NT2/D1 (cell line): ENCODE results near the gene PPP2R3B.
"Not testable (repeated sequence)": the region's sequence is repeated elsewhere in the genome, so short reads cannot be mapped to it uniquely, and the experiment has no call there.

Source experiments
- DNase-seq: peaks from one replicate; pipeline ENCODE4 v3.0.0-alpha.2; 2011; ENCODE audit warnings: low read depth, low spot score
- H3K27me3 ChIP-seq: 2 replicates; pipeline ENCODE4 v1.6.0; 2011; ENCODE audit warnings: mild to moderate bottlenecking; ENCODE audit not compliant: insufficient read length, insufficient read depth
- H3K36me3 ChIP-seq: 2 replicates; pipeline ENCODE4 v1.6.1; 2011; ENCODE audit warnings: mild to moderate bottlenecking, low read length, mixed read lengths; ENCODE audit not compliant: insufficient read depth, insufficient read length
- H3K4me1 ChIP-seq: 2 replicates; pipeline ENCODE4 v1.5.1; 2011; ENCODE audit not compliant: insufficient read depth, insufficient read length
- H3K4me3 ChIP-seq: 2 replicates; pipeline ENCODE4 v1.5.1; 2011; ENCODE audit warnings: low read depth; ENCODE audit not compliant: insufficient read length
- H3K9ac ChIP-seq: 2 replicates; pipeline ENCODE4 v1.6.0; 2011; ENCODE audit warnings: low read depth; ENCODE audit not compliant: insufficient read length
- H3K9me3 ChIP-seq: 2 replicates; pipeline ENCODE4 v1.5.1; 2011; ENCODE audit warnings: mild to moderate bottlenecking, low read length; ENCODE audit not compliant: insufficient read depth
- SUZ12 ChIP-seq: IDR thresholded peaks from 2 replicates; pipeline ENCODE4 v1.6.1; 2011; ENCODE audit not compliant: insufficient read length, insufficient read depth; ENCODE audit errors: extremely low read depth
- YY1 ChIP-seq: IDR thresholded peaks from 2 replicates; pipeline ENCODE4 v1.6.1; 2011; ENCODE audit not compliant: insufficient read length, insufficient read depth
- ZNF274 ChIP-seq: IDR thresholded peaks from 2 replicates; pipeline ENCODE4 v1.6.1; 2011; ENCODE audit warnings: mild to moderate bottlenecking, low read depth, low read length

Gene PPP2R3B

DNA sequence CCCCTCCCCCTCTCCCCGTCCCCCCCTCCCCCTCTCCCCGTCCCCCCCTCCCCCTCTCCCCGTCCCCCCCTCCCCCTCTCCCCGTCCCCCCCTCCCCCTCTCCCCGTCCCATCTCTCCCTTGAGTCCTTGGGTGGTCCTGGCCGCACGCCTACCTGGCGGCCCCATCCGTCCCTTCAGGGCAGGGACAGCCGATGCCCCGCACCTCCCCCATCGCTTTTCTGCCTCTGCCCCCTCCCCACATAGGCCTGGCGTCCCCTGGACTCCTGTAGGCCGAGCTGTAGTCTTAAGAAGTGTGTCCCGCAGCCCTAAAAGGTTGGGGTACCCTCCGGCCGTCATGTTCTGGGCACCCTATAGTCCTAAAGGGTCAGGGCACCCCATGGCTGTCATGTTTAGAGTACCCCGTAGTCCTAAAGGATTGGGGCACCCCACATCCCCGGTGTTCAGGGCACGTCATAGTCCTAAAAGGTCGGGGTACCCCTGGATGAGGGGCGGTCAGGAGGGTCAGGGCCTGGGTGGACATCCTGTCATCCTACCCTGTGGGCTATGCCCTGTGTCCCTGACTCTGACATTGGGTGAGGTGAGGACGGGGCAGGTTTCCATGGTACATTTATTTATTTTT, 57.3 kb downstream of the PPP2R3B start:
- Histone ChIP-seq H3K36me3 (peaks cover 20% of the 10 kb centered on the region), H3K9me3 (no peaks in the 10 kb centered on the region; the same call in 1 of the 2 replicates), H3K9ac (no peak overlapping the region), H3K4me3 (no peak overlapping the region), H3K4me1 (peaks cover 7% of the 10 kb centered on the region), H3K27me3 (no peaks in the 10 kb centered on the region)
- DNase-seq, result no peak
- TF ChIP-seq SUZ12 (no peak), YY1 (no peak), ZNF274 (no peak)

DNA sequence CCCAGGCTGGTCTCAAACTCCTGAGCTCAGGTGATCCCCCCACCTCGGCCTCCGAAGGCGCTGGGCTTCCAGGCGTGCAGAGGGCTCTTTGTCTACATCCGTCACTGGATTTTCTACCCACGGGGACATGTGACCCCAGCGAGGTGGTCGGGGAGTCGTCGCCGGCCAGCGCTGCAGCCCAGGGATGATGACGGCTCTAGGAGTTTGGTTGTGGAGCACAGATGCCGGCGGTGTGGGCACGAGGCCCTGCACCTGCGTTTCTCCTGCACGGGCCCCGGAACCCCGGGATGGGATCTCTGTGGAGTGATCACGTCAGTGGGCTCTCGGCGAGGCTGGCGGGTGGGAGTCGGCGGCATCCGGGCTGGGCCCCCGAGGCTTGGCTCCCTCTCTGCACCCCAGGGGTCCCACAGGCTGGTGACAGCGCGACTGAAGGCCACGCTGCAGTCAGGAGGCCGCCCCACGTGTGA, 59.0 kb downstream of the PPP2R3B start:
- H3K4me1 ChIP-seq, result peaks cover 12% of the 10 kb centered on the region
- TF ChIP-seq YY1 (no peak), SUZ12 (no peak), ZNF274 (no peak)
- H3K9ac ChIP-seq, result no peak overlapping the region
- no peaks in the 10 kb centered on the region for H3K27me3 ChIP-seq
- H3K4me3 ChIP-seq, result no peak overlapping the region
- no peaks in the 10 kb centered on the region; the same call in 1 of the 2 replicates for H3K9me3 ChIP-seq
- no peak for DNase-seq
- H3K36me3 ChIP-seq, result peaks cover 5% of the 10 kb centered on the region

DNA sequence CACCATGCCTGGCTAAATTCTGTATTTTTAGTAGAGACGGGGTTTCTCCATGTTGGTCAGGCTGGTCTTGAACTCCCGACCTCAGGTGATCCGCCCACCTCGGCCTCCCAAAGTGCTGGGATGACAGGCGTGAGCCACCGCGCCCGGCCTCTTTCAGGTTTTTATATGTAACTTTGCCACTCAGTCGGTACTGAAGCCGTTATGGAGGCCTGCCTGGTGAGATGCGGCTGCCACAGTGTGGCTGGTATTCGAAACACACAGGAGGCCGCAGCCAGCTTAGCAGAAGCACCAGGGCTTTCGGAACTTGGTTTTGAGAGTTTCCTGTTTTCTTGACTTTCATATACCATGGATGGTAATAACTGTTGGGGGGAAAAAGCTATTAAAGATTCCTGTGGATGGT, 62.0 kb downstream of the PPP2R3B start:
- not testable (repeated sequence) for H3K4me1 ChIP-seq, H3K4me3 ChIP-seq, H3K36me3 ChIP-seq, H3K9me3 ChIP-seq, H3K9ac ChIP-seq, DNase-seq, H3K27me3 ChIP-seq

DNA sequence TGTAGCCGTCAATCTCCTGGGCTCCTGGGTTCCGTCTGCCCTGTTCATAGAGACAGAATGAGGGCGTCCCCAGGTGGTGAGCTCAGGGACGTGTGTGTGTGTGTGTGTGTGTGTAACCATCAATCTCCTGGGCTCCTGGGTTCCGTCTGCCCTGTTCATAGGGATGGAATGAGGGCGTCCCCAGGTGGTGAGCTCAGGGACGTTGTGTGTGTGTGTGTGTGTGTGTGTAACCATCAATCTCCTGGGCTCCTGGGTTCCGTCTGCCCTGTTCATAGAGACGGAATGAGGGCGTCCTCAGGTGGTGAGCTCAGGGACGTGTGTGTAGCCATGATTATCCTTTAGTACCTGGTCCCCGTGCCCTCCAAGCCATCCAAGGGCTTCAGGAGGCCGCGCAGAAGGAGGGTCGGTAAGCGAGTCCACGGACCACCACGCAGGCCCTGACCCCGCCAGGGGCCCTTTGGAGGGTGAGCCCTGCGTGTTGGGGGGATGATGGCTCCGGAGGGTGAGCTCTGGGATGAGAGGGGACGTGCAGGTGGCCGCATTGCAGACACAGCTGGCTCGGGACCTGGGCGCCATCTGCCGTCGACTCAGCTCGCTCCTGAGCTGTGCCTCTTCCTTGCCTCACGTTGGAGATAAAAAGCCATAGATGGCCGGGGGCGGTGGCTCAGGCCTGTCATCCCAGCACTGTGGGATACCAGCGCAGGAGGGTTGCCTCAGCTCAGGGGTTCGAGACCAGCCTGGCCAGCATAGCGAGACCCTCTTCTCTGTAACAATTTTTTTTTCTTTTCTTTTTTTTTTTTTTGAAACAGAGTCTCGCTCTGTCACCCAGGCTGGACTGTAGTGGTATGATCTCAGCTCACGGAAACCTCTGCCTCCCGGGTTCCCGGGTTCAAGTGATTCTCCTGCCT, 62.7 kb downstream of the PPP2R3B start:
- TF ChIP-seq YY1, result no peak
- TF ChIP-seq SUZ12, result no peak
- no peak for TF ChIP-seq ZNF274
- Histone ChIP-seq H3K4me1 (peaks cover 7% of the 10 kb centered on the region), H3K9me3 (no peaks in the 10 kb centered on the region), H3K9ac (no peak overlapping the region), H3K27me3 (no peaks in the 10 kb centered on the region), H3K4me3 (no peak overlapping the region), H3K36me3 (no peaks in the 10 kb centered on the region)
- DNase-seq, result peak; percentile 47

DNA sequence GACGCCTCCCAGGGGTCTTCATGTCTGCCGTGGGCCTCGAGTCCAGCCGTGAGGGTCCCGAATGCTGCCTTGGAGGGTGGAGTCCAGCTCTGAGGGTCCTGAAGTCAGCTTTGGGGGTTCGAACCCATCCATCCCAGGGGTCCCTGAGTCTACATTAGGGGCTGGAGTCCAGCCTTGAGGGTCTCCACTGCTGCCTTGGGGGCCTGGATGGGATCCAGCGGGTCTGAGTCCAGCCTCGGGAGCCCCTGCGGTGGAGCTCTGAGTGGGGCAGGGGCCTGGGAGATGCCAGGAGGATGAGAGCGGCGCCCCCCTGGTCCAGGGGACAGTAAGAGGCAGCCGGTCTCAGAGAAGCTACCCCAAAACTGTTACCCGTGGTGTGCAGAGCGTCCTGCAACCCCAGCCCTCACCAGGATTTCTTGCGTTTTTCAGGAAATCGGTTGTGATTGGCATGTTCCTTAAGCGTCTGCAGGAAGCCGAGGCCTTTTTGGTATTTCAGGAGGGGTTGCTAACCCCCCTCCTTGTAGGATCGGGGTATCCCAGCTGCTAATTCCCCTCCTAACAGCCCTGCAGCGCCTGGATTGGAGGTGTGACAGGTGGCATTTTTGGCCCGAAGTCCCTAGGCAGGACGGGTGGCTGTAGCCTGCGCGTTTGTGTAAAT, 66.5 kb downstream of the PPP2R3B start:
- H3K36me3 ChIP-seq, result peaks cover 16% of the 10 kb centered on the region
- no peaks in the 10 kb centered on the region for H3K9me3 ChIP-seq
- TF ChIP-seq ZNF274, result no peak
- TF ChIP-seq SUZ12, result no peak
- DNase-seq, result no peak
- H3K4me3 ChIP-seq, result peak overlapping the region; percentile 95
- peak overlapping the region; percentile 97 for H3K9ac ChIP-seq
- H3K27me3 ChIP-seq, result no peaks in the 10 kb centered on the region
- H3K4me1 ChIP-seq, result peaks cover 13% of the 10 kb centered on the region

DNA sequence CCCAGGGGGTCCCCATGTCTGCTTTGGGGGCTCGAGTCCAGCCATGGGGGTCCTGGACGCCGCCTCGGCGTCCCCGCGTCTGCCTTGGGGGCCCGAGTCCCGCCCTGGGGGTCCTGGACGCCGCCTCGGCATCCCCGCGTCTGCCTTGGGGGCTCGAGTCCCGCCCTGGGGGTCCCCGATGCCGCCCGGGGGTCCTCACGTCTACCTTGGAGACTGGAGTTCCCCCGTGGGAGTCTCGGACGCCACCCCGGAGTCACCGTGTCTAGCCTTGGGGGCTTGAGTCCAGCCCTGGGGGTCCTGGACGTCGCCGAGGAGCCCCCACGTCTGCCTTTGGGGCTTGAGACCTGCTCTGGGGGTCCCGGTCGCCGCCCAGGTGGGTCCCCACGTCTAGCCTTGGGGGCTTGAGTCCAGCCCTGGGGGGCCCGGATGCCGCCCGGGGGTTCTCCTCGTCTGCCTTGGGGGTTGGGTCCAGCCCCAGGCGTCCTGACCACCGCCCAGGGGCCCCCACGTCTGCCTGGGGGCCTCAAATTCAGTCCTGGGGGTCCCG, 67.1 kb downstream of the PPP2R3B start:
- no peak for TF ChIP-seq YY1
- no peak for TF ChIP-seq SUZ12
- TF ChIP-seq ZNF274, result no peak
- Histone ChIP-seq H3K9ac (peak overlapping the region; percentile 97), H3K27me3 (no peaks in the 10 kb centered on the region), H3K9me3 (no peaks in the 10 kb centered on the region), H3K36me3 (peaks cover 22% of the 10 kb centered on the region), H3K4me3 (peak overlapping the region; percentile 95), H3K4me1 (peaks cover 13% of the 10 kb centered on the region)
- DNase-seq, result no peak
